NCI-H2107 (cell line): ENCODE results near the gene PYCARD.
"Not testable (repeated sequence)": the region's sequence is repeated elsewhere in the genome, so short reads cannot be mapped to it uniquely, and the experiment has no call there.

Experiments used
- DNase-seq: peaks from one replicate; lab custom pipeline; 2025; lab: John Stamatoyannopoulos, UW

Gene PYCARD

GRCh38 chr16:31202414-31203375 is at the start of gene PYCARD:
TSS of gene PYCARD (minus strand) at chr16:31202760. CDS start at chr16:31202690, 70 bp downstream.
- no peak for DNase-seq

- no peak for DNase-seq
Measured at GRCh38 chr16:31251435-31251834, 48.9 kb upstream of the PYCARD start.

- no peak for DNase-seq
Measured at GRCh38 chr16:31250782-31251384, 48.3 kb upstream of the PYCARD start.

- DNase-seq, result no peak
Measured at GRCh38 chr16:31248344-31248743, 45.8 kb upstream of the PYCARD start.

- no peak for DNase-seq
Measured at GRCh38 chr16:31246296-31246695, 43.7 kb upstream of the PYCARD start.

- not testable (repeated sequence) for DNase-seq
Measured at GRCh38 chr16:31245598-31245997, 43.0 kb upstream of the PYCARD start.

GRCh38 chr16:31243734-31244670 is 41.4 kb upstream of the PYCARD start:
- no peak for DNase-seq

GRCh38 chr16:31242206-31242605 is 39.6 kb upstream of the PYCARD start:
- no peak for DNase-seq

GRCh38 chr16:31238041-31238440 is 35.5 kb upstream of the PYCARD start:
- no peak for DNase-seq

- no peak for DNase-seq
Measured at GRCh38 chr16:31229501-31229900, 26.9 kb upstream of the PYCARD start.

GRCh38 chr16:31228206-31228605 is 25.6 kb upstream of the PYCARD start:
- DNase-seq, result no peak

GRCh38 chr16:31225193-31225592 is 22.6 kb upstream of the PYCARD start:
- no peak for DNase-seq

GRCh38 chr16:31224092-31224955 is 21.8 kb upstream of the PYCARD start:
- DNase-seq, result no peak

- DNase-seq, result no peak
Measured at GRCh38 chr16:31223044-31223443, 20.5 kb upstream of the PYCARD start.

GRCh38 chr16:31221357-31222160 is 19.0 kb upstream of the PYCARD start:
- no peak for DNase-seq

GRCh38 chr16:31219154-31219741 is 16.7 kb upstream of the PYCARD start:
- DNase-seq, result no peak

- no peak for DNase-seq
Measured at GRCh38 chr16:31217136-31217530, 14.6 kb upstream of the PYCARD start.

GRCh38 chr16:31216422-31217135 is 14.0 kb upstream of the PYCARD start, which contains the start of gene PYDC1:
TSS of gene PYDC1 (minus strand) at chr16:31217135. CDS start at chr16:31217028, 107 bp downstream.
- DNase-seq, result no peak
